Ectodermal cell (in vitro differentiated cells): ENCODE data around the gene SLC5A12. TPM values are rescaled to one million over a fixed set of nuclear protein-coding genes. Genes with fewer than 3 reads are reported as not detected.

ENCODE experiments used
- H3K27ac ChIP-seq: 2 replicates; pipeline ENCODE4 v1.7.0; 2013; ENCODE audit warnings: mild to moderate bottlenecking, low read depth, low read length; ENCODE audit not compliant: insufficient read depth, poor library complexity, severe bottlenecking
- H3K27me3 ChIP-seq: 2 replicates; pipeline ENCODE4 v1.7.0; 2013; ENCODE audit warnings: mild to moderate bottlenecking, low read length; ENCODE audit not compliant: insufficient read depth, control insufficient read depth, poor library complexity, severe bottlenecking
- H3K36me3 ChIP-seq: one replicate; pipeline ENCODE4 v1.7.0; 2013; ENCODE audit warnings: low read length; ENCODE audit not compliant: control insufficient read depth, insufficient read depth
- H3K4me1 ChIP-seq: one replicate; pipeline ENCODE4 v1.7.0; 2013; ENCODE audit warnings: low read length; ENCODE audit not compliant: control insufficient read depth, insufficient read depth
- H3K4me3 ChIP-seq: 2 replicates; pipeline ENCODE4 v1.7.0; 2013; ENCODE audit warnings: low read depth, low read length, control low read depth; ENCODE audit not compliant: insufficient read depth
- H3K9me3 ChIP-seq: 2 replicates; pipeline ENCODE4 v1.7.0; 2013; ENCODE audit warnings: mild to moderate bottlenecking, low read length, moderate library complexity; ENCODE audit not compliant: control insufficient read depth
- WGBS, 2 experiments: methylation state at CpG; one replicate each; pipeline ENCODE4 v1.1.7; 2013; ENCODE audit warnings: missing lambda C conversion rate in 2 of 2; 5-methylcytosine and 5-hydroxymethylcytosine counted together
- polyA plus RNA-seq, 4 experiments: library from polyadenylated mRNA; stranded (reverse); fragments of 50-300 nt; gene quantifications; one replicate each; pipeline ENCODE4 v1.2.3, GENCODE V29; 2013

Gene SLC5A12, protein sequence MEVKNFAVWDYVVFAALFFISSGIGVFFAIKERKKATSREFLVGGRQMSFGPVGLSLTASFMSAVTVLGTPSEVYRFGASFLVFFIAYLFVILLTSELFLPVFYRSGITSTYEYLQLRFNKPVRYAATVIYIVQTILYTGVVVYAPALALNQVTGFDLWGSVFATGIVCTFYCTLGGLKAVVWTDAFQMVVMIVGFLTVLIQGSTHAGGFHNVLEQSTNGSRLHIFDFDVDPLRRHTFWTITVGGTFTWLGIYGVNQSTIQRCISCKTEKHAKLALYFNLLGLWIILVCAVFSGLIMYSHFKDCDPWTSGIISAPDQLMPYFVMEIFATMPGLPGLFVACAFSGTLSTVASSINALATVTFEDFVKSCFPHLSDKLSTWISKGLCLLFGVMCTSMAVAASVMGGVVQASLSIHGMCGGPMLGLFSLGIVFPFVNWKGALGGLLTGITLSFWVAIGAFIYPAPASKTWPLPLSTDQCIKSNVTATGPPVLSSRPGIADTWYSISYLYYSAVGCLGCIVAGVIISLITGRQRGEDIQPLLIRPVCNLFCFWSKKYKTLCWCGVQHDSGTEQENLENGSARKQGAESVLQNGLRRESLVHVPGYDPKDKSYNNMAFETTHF
- 1.4 TPM for polyA plus RNA-seq (2013, experiment 1 of 4)
- polyA plus RNA-seq (2013, experiment 2 of 4) = 1.8 TPM
- polyA plus RNA-seq (2013, experiment 3 of 4) = 1.4 TPM
- polyA plus RNA-seq (2013, experiment 4 of 4) = 1.2 TPM

GRCh38 chr11:26721948-26722475 lies at the start of gene SLC5A12:
Gene SLC5A12 (minus strand): TSS chr11:26722060. CDS start chr11:26721714, 346 bp downstream.
- WGBS, 2 experiments = 86 to 91% methylated on average over 2 to 3 of the region's 3 CpGs
- no peaks in the 10 kb centered on the region for H3K27me3 ChIP-seq
- no peaks in the 10 kb centered on the region for H3K4me1 ChIP-seq
- H3K36me3 ChIP-seq = no peaks in the 10 kb centered on the region
- H3K27ac ChIP-seq = no peak within 1 kb of the TSS
- no peaks in the 10 kb centered on the region for H3K9me3 ChIP-seq
- H3K4me3 ChIP-seq = no peak within 1 kb of the TSS

- Histone ChIP-seq H3K9me3 (no peaks in the 10 kb centered on the region), H3K27me3 (no peaks in the 10 kb centered on the region), H3K36me3 (no peaks in the 10 kb centered on the region), H3K4me1 (no peaks in the 10 kb centered on the region), H3K27ac (no peak overlapping the region), H3K4me3 (no peak overlapping the region)
Measured at GRCh38 chr11:26769027-26769426, 47.2 kb upstream of the SLC5A12 start.

GRCh38 chr11:26767060-26767459 lies 45.2 kb upstream of the SLC5A12 start:
- Histone ChIP-seq H3K36me3 (no peaks in the 10 kb centered on the region), H3K4me3 (no peak overlapping the region), H3K9me3 (no peaks in the 10 kb centered on the region), H3K27me3 (no peaks in the 10 kb centered on the region), H3K27ac (no peak overlapping the region), H3K4me1 (no peaks in the 10 kb centered on the region)
- 87 to 92% methylated on average over 2 of the region's 2 CpGs for WGBS, 2 experiments

GRCh38 chr11:26765323-26765722 lies 43.5 kb upstream of the SLC5A12 start:
- H3K9me3 ChIP-seq = no peaks in the 10 kb centered on the region
- WGBS, 2 experiments = 98 to 99% methylated on average over 3 of the region's 3 CpGs
- H3K36me3 ChIP-seq = no peaks in the 10 kb centered on the region
- H3K27me3 ChIP-seq = no peaks in the 10 kb centered on the region
- H3K4me3 ChIP-seq = no peak overlapping the region
- H3K27ac ChIP-seq = no peak overlapping the region
- H3K4me1 ChIP-seq = no peaks in the 10 kb centered on the region

GRCh38 chr11:26764825-26765224 lies 43.0 kb upstream of the SLC5A12 start:
- Histone ChIP-seq H3K4me3 (no peak overlapping the region), H3K4me1 (no peaks in the 10 kb centered on the region), H3K9me3 (no peaks in the 10 kb centered on the region), H3K27ac (no peak overlapping the region), H3K36me3 (no peaks in the 10 kb centered on the region), H3K27me3 (no peaks in the 10 kb centered on the region)
- 93 to 97% methylated on average over 3 of the region's 3 CpGs for WGBS, 2 experiments

DNA sequence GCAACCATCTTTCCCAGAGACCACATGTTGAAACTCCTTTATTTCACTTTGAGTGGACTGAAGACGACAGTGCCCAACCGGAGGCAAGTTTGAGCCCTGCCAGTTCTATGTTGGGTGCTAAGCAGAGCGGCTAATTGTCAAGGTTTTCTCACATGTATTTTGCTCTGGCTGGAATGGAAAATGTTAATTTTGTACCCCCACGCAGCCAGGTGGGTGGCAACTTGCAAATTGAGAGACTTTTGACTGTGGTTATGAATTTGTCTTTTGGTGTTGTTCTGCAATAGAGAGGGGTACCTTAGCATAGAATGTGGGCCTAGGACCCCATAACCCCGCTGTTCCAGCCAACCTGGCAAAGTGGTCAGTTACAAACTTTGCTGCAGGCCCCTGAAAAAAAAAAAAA lies 42.5 kb upstream of the SLC5A12 start:
- H3K4me3 ChIP-seq = no peak overlapping the region
- no peaks in the 10 kb centered on the region for H3K36me3 ChIP-seq
- WGBS, 2 experiments = 90 to 93% methylated on average over 5 of the region's 5 CpGs
- no peaks in the 10 kb centered on the region for H3K27me3 ChIP-seq
- H3K9me3 ChIP-seq = no peaks in the 10 kb centered on the region
- no peak overlapping the region for H3K27ac ChIP-seq
- H3K4me1 ChIP-seq = no peaks in the 10 kb centered on the region

DNA sequence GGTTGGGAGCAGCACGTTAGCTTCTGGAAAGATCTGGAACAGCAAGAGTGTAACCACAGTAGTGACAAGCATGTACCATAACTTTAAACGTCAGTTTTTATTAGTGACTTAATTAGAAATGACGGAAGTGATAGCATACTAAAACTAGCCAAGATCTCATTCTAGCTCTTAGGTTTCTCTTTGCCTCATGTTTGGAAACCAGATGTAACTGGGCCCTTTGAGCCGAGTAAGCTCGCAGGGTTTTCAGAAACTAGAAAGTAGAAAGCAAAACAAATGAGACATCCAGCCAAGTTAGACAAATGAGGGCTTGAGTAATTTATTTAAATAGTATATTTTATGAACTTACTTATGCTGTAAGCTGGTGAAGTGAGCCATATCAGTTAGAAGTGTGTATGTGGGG lies 40.2 kb upstream of the SLC5A12 start:
- H3K4me3 ChIP-seq = no peak overlapping the region
- H3K27ac ChIP-seq = no peak overlapping the region
- H3K27me3 ChIP-seq = no peaks in the 10 kb centered on the region
- no peaks in the 10 kb centered on the region for H3K4me1 ChIP-seq
- no peaks in the 10 kb centered on the region for H3K9me3 ChIP-seq
- 97 to 100% methylated on average over 5 of the region's 5 CpGs for WGBS, 2 experiments
- H3K36me3 ChIP-seq = no peaks in the 10 kb centered on the region

GRCh38 chr11:26761361-26761809 lies 39.5 kb upstream of the SLC5A12 start:
- H3K27ac ChIP-seq = no peak overlapping the region
- 89 to 90% methylated on average over 4 of the region's 4 CpGs for WGBS, 2 experiments
- H3K4me3 ChIP-seq = no peak overlapping the region
- no peaks in the 10 kb centered on the region for H3K36me3 ChIP-seq
- no peaks in the 10 kb centered on the region for H3K27me3 ChIP-seq
- no peaks in the 10 kb centered on the region for H3K4me1 ChIP-seq
- H3K9me3 ChIP-seq = no peaks in the 10 kb centered on the region

DNA sequence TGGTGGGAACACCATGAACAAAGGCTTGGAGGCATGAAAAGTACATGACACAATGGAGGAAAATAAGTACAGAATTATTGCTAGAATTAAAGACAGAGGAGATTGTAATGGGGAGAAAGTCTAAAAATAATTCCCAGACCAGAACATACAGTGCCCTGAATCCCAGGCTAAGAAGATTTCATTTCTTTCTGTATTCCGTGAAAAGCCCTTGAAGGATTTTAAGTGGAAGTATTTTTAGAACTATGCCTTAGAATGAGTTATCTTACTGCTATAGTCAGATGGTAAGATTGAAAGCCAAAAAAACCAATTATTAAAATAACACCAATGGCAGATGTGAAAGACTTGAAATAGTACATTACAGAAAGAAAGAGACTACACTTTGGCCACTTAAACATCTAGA lies 36.1 kb upstream of the SLC5A12 start:
- Histone ChIP-seq H3K27ac (no peak overlapping the region), H3K9me3 (no peaks in the 10 kb centered on the region), H3K36me3 (no peaks in the 10 kb centered on the region), H3K4me1 (peaks cover 3% of the 10 kb centered on the region), H3K4me3 (no peak overlapping the region), H3K27me3 (no peaks in the 10 kb centered on the region)
- WGBS, 2 experiments = 100% methylated on average over 1 of the region's 1 CpG

DNA sequence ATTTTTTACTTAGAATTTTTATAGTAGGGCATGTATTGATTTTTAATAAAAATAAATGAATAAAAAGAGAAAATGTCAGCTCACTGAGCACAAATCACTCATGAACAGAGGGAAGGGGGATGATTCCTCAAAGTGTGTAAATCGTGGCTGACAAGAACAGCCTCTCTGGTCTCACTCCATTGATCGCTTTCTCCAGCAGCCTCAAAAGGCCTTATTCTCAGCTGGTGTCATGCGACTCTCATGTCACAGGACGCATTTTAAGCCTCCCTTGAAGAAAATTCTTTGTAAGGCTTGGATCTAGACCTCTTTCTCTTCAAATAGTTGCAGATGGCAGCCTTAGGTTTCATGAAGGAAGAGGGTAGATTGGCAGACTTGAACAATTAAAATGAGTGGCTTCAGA lies 33.9 kb upstream of the SLC5A12 start:
- H3K27ac ChIP-seq = no peak overlapping the region
- no peaks in the 10 kb centered on the region for H3K9me3 ChIP-seq
- no peak overlapping the region for H3K4me3 ChIP-seq
- H3K36me3 ChIP-seq = no peaks in the 10 kb centered on the region
- no peaks in the 10 kb centered on the region for H3K27me3 ChIP-seq
- 60 to 66% methylated on average over 4 of the region's 4 CpGs for WGBS, 2 experiments
- H3K4me1 ChIP-seq = peaks cover 3% of the 10 kb centered on the region
